GM21381 (cell line): ENCODE measurements around the gene FBXW2.

Experiments
- ATAC-seq: cut with Tn5 transposase; IDR thresholded peaks from one replicate; pipeline ENCODE4 v1.9.1; 2021; ENCODE audit warnings: mild to moderate bottlenecking, moderate library complexity; ENCODE audit not compliant: unreplicated experiment

Gene FBXW2

GRCh38 chr9:120745278-120745677 is 47.9 kb downstream of the FBXW2 start:
- no peak for ATAC-seq

DNA sequence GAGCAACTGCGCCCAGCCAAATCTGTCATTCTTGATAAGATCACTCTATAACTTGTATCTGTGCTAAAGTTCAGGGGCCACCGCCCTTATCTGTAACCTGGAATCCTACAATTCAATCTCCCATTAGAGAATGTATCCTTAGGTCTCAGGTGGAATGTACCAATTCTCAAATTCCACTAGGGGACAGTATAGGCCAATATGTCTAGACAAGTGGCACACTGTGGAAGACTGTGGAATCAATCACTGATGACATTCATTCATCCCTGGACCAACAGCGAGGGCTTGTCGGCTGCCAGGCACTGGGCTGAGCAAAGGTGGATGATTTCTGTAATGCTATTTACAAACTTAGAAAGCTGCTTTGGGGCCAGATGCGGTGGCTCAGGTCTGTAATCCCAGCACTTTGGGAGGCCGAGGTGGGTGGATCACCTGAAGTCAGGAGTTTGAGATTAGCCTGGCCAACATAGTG is 50.2 kb downstream of the FBXW2 start:
- ATAC-seq = peak; percentile 55

DNA sequence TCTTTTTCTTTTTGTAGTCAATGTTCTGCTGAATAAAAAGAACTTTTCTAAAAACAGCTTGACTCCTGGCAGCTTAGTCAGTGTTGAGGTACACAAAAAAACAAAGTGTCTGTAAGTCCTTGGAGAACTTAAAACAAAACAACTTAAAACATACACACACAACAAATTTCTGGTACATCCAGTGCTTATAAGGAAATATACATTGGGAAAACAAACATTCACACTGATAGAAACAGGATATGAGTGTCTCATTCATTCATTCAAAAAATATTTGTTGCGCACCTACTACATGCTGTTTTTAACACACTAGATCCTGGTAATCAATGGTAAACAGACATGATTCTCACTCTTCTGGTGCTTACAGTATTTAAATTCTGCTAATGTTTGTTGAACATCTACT is 51.5 kb downstream of the FBXW2 start:
- no peak for ATAC-seq

- ATAC-seq = no peak
Measured at GRCh38 chr9:120741191-120741590, 52.0 kb downstream of the FBXW2 start.

DNA sequence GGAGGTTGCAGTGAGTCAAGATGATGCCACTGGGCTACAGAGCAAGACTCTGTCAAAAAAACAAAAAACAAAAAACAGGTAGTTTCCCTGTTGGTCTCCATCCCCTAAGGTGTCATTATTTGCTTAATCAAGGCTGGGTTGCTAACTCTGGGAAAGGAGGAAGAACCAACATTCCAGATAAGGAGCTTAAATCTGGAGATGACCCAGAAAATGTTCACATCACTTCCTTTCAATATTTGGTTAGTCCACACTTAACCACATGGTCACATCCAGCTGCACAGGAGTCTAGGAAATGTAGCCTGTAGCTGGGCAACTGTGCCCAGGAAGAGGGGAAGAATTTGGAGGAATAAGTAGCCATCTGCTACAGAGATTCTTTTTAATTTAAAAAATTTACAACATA is 53.1 kb downstream of the FBXW2 start:
- ATAC-seq = no peak

GRCh38 chr9:120737416-120738165 is 55.6 kb downstream of the FBXW2 start:
- no peak for ATAC-seq

DNA sequence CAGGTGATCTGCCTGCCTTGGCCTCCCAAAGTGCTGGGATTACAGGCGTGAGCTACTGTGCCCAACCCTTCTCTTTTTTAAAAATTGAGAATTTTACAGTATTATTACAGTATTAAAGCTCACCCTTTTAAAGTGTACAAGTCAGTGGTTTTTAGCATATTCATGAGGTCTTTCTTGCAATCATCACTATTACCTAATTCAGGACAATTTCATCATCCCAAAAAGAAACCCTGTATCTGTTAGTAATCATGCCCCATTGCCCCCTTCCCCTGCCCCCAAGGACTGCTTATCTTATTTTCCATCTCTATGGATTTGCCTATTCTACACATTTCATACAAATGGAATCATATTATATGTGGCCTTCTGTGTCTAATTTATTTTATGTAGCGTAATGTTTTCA is 56.3 kb downstream of the FBXW2 start:
- no peak for ATAC-seq

- ATAC-seq = no peak
Measured at GRCh38 chr9:120735415-120736126, 57.6 kb downstream of the FBXW2 start.

- no peak for ATAC-seq
Measured at GRCh38 chr9:120734607-120735410, 58.4 kb downstream of the FBXW2 start.

- no peak for ATAC-seq
Measured at GRCh38 chr9:120733190-120733589, 60.0 kb downstream of the FBXW2 start.

GRCh38 chr9:120730654-120731514 is 62.3 kb downstream of the FBXW2 start:
- ATAC-seq = no peak

- ATAC-seq = no peak
Measured at GRCh38 chr9:120729791-120730241, 63.4 kb downstream of the FBXW2 start.

- ATAC-seq = no peak
Measured at GRCh38 chr9:120726484-120726883, 66.7 kb downstream of the FBXW2 start.

DNA sequence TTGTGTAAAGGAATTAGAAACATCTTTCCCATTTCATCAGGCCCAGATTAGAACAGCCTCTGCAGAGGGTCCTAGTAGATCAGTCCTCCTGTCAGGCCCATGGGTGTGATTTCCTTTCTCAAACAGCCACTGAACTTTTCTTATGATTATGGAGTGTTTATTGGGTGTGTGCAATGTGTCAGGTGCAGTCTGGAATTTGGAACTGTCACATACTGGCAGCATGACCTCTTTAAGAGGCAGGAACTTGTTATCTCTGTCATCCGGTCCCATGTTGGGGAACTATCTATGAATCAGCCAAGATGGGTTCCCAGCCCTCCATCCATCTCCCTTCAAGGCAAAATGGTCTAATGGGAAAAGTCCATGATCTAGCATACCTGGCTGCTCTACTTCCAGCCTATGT is 67.3 kb downstream of the FBXW2 start:
- ATAC-seq = no peak

DNA sequence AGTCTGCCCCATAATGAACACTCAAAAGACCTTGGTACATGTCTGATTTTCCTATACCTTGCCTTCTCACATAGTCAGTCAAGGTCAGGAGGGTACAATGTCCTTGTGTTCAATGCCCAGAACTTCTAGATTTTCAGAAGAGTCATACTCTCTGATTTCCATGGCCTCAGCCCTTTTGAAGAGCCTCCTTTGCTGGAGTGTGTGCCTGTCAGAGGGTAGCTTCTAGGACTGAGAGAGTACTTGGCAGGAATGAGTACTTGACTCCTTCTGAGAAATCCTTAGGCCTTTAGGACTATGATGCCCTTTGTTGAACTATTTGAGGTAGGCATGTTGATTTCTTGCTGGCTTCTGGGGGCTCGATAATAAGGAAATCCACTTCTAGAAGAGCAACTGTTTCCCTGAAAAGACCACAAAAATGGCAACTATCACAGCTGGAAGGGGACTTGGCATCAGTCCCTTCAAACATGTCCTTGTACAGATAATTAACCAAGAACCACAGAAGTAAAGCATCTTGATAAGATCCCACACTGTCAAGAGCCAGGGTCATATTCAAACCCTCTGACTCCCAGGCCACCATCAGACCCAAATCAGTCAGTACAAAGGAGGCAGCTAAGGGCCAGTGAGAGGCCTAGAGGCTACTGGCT is 68.3 kb downstream of the FBXW2 start:
- ATAC-seq = no peak

DNA sequence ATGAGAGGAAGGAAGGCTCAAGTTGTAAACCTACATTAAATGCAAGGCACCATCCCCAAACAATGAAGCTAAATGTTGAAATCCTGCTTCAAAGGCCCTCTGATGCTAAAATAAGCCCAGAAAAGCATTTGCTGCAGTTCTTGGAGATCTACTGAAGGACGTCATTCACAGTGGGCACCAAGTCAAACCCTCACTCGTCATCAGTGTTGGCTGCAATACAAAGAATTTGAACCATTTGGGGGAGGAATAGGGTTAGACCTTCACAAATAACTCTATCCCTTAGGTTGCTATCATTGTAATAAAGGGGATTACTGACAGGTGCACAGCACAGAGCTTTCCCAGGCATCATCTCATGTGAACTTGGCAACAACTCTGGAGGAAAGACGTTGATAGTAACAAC is 69.7 kb downstream of the FBXW2 start:
- no peak for ATAC-seq

GRCh38 chr9:120720404-120720803 is 72.8 kb downstream of the FBXW2 start:
- ATAC-seq = no peak

- ATAC-seq = no peak
Measured at GRCh38 chr9:120718316-120718715, 74.9 kb downstream of the FBXW2 start.

DNA sequence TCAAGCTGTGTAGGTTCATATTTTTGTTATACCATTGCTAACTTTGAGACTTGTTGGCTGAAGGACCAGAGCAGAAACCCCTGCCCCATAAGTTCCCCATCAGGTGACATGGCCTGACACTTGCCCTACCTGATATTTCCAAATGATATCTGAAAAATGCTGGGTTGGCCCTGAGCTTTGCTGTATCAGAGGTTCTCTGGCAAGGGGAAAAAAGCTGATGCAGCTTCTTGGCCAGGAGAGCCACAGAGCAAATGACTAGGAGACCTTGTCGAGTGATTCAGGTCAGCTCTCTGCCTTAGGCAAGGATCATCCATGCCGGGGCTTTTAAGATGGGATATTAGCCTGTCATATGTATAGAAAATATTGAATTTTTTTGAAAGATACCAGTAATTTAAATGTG is 76.0 kb downstream of the FBXW2 start:
- ATAC-seq = no peak

DNA sequence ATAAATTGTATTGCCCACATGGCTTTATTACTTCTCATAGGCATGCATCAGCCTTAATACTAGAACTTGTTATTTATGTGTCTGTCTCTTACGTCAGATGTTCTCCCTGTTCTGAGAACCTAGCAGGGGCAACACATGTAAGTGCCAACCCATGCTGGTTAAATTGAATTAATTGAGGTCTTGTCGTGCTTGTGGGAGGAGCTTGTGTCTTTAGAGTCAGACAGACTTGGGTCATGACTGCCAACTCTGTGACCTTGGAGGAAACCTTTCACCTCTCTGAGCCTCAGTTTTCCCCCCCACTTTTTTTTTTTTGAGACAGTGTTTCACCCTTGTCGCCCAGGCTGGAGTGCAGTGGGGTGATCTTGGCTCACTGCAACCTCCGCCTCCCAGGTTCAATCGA is 76.7 kb downstream of the FBXW2 start:
- no peak for ATAC-seq
